HG03025 (cell line): Measurements from ENCODE around the gene WDR82.

Source experiments
- ATAC-seq: cut with Tn5 transposase; IDR thresholded peaks from one replicate; pipeline ENCODE4 v1.9.1; 2021; ENCODE audit warnings: mild to moderate bottlenecking, moderate library complexity; ENCODE audit not compliant: unreplicated experiment, low FRiP score

WDR82 gene

DNA sequence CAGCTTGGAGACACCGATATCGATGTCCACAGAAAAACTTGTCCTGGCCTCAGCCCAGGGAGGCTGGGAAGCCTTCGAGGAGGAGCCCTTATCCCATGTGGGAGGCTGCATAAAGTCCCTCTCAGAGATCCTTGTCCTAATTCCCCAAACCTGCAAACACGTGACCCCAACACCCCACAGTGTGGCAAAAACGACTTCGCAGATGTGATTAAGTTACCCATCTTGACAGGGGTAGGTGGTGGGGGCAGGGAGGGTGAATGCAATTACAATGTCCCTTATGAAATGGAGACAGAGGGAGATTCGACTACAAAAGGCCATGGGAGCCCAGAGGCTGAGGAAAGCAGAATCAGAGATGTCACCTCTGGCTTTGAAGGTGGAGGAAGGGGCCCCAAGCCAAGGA, 50.7 kb downstream of the WDR82 start:
- ATAC-seq, result no peak

GRCh38 chr3:52227117-52227516, 51.3 kb downstream of the WDR82 start:
- no peak for ATAC-seq

DNA sequence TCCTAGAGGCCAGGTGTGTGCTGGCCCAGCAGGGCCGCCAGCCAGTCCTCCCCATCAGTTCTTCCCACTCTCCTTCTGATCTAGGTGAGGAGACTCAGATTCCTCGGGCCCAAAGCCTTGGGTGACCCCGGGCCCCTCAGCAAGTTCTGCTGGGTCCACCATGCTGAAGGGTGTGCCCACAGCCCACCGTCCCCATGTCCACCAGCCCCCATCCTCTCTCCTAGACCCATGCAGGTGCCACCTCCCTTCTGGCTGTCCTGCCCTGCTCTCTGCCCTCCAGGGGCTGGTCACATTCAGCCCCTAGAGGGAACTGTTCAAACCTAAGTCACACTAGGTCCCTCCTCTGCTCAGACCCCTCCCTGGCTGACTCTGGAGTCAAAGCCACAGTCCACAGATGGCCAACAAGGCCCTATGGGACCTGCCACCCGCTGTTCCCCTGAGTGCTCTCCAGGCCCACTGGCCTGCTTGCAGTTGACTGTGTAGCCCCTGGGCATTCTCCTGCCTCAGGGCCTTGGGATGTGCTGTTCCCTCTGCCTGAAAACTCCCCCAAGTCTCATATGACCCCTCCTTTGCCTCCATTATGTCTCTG, 52.1 kb downstream of the WDR82 start:
- ATAC-seq, result no peak

GRCh38 chr3:52225452-52226228, 52.8 kb downstream of the WDR82 start, which contains the start of gene TLR9:
Gene TLR9 (minus strand): TSS chr3:52225645. CDS start chr3:52225529, 116 bp downstream.
- ATAC-seq, result peak; percentile 70

GRCh38 chr3:52223449-52224408, 54.7 kb downstream of the WDR82 start:
- ATAC-seq, result no peak

DNA sequence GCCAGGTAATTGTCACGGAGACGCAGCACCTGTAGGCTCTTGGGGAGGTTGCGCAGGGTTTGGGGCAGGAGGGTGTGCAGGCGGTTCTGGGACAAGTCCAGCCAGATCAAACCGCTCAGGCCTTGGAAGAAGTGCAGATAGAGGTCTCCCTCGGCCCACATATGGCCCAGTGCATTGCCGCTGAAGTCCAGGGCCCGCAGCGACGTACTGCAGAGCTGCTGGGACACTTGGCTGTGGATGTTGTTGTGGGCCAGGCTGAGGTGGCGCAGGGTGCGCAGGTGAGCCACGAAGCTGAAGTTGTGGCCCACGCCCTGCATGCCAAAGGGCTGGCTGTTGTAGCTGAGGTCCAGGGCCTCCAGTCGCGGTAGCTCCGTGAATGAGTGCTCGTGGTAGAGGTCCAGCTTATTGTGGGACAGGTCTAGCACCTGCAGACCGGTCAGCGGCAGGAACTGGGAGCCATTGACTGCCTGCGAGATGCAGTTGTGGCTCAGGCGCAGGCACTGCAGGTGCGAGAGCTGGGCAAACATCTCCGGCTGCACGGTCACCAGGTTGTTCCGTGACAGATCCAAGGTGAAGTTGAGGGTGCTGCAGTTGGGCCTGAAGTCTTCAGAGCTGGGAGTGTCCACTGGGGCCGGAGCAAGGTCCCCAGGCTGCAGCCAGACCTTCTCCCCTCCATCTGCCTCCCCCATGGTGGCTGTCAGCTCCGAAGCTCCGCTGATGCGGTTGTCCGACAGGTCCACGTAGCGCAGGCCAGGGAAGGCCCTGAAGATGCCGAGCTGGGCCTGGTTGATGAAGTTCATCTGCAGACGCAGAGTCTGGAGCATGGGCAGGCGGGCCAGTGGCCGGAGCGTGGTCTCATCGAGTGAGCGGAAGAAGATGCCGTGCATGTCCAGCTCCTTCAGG, 55.9 kb downstream of the WDR82 start:
- ATAC-seq, result no peak

GRCh38 chr3:52221563-52222318, 56.7 kb downstream of the WDR82 start:
- no peak for ATAC-seq

- ATAC-seq, result no peak
These were observed 57.3 kb downstream of the WDR82 start for GRCh38 chr3:52221141-52221562.

- ATAC-seq, result no peak
These were observed 57.9 kb downstream of the WDR82 start for GRCh38 chr3:52220380-52221026.

DNA sequence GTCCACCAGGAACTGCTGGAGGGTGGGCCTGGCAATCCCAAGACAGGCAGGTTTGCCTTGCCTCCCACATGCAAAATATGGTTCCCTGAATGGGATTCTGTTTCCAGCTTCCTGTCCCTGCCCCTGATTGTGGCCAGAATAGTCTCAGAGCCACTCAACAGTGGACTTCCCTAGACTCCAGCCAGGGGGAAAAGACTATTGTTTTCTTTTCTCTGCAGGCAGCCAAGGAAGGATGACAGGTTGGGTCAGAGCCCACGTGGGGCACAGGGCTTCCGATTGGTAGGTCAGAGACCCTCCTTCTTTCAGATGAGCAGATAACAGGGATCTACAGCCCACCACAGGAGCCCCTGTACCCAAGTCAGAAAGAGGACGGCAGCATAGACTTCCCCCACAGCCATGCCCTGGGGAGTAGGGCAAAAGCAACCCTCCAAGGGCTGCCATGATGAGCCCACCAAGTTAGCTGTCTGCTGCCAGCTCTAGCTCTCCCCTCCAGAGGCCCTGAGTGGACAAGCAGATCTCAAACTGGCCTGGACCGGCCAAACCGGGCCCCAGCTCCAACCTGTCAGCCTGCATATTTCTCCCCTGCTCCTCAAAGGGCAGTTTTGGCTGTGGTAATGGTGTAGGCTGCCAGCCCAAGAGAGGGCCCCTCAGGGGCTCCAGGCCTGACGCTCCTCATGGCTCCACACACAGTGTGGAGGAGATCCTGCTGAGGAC, 59.4 kb downstream of the WDR82 start:
- no peak for ATAC-seq

DNA sequence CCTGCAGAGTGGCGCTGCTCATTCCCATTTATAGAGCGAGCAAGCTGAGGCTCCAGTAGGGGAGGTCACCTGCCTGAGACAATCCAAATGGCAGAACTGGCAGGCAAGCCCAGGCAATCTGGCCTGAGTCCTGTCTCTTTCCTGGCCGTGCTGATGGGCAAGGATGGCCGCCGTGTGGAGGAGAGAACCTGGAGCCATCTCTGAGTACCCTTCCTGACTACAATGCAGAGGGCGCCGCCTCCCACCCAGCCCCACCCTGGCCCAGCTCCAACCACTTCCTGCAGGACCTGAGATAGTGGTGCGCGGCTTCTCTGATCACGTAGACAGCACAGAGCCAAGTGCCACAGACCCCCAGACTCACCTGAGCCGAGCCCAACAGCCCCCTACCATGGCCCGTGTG, 60.0 kb downstream of the WDR82 start:
- no peak for ATAC-seq

DNA sequence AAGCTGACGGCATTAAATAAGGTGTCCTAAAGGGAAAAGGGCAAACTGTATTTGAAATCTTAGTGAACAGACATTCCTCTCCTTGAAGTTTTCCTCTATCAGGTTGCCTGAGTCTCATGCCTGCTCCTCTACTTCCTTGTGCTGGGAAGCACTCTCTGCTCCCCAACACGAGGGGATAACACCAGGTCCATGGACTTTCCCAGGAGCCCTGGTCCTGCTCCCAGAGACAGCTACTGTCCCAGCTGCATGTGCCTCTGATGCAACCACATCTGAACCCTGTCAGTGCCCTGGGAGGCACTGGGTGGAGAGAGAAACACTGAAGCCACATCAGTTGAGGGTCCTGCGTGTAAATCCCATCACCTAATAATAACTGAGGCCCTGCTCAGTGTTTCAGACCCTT, 60.4 kb downstream of the WDR82 start:
- no peak for ATAC-seq

DNA sequence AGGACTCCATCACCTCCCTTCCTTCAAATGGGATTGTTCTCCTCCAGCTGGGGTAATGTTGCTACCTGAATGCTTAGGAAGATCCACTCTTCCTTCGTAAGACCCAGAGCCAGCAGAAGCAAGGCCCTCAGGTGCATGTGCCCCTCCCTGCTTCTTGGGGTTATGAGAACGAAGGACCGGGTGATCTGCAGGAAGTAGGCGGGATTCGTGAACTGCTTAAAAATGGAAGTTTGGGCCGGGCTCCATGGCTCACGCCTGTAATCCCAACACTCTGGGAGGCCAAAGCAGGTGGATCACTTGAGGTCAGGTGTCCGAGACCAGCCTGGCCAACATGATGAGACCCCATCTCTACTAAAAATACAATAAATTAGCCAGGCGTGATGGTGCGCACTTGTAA, 61.0 kb downstream of the WDR82 start:
- no peak for ATAC-seq

DNA sequence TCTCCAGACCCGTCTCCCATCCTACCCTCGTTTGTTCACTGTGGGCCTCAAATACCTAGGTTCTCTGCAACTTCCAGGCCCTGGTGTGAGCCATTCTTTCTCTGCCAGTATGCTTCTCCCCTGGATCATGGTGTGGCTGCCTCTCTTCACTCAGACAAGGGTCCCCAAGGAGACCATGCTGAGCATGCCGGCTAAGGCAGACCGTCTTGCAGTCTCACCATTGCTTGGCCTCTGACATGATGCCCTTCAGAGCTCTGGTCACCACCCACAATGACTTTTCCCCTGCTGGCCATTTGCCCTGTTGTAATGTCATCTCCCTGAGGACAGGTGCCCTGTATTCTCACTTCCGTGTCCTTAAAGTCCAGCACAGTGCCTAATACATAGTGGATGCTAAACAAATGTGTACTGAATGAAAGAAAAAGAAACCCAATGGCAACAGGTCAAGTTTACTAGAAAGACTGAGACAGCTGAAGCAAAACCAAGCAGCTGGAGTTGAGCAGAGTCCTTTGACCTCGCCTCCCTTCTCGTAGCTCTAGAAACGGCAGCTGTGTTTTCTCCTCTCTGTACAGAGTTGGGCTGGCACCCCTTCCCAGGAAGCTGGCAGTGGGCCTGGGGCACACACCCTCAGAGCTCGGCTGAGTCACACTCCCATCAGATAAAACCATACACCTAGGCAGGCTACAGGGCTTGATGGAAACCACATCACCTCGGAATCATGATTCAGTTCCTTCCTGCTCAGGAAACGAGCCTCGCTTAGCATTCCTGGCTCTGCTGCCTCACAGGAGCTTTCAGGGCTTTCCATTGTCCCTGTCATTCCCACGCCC, 61.7 kb downstream of the WDR82 start:
- no peak for ATAC-seq

DNA sequence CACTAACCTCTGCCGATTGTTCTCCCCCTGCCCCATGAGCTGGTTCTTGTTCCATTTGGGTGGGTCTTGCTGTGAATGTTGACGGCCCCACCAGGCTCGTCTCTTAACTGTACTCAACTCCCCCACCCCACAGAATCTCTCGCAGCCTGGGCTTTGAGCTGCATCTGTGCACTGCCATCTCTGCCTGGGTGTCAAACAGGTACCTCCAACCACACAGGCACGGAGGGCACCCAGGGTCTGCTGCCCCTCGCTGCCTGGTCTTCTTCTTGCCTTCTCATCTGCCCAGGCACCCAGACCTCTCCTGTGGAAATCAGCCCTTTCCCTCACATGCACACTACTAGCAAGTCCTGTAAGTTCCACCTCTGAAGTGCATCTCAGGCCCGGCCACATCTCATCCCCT, 63.1 kb downstream of the WDR82 start:
- no peak for ATAC-seq

GRCh38 chr3:52213901-52214300, 64.5 kb downstream of the WDR82 start:
- no peak for ATAC-seq

GRCh38 chr3:52213005-52213404, 65.4 kb downstream of the WDR82 start:
- no peak for ATAC-seq
